HG03039 (cell line): ENCODE measurements around the gene LRRC70.
"Not testable (repeated sequence)": the region's sequence is repeated elsewhere in the genome, so short reads cannot be mapped to it uniquely, and the experiment has no call there.

Experiments used
- ATAC-seq: cut with Tn5 transposase; IDR thresholded peaks from one replicate; pipeline ENCODE4 v1.9.1; 2021; ENCODE audit warnings: mild to moderate bottlenecking, moderate library complexity; ENCODE audit not compliant: unreplicated experiment

LRRC70 gene, protein sequence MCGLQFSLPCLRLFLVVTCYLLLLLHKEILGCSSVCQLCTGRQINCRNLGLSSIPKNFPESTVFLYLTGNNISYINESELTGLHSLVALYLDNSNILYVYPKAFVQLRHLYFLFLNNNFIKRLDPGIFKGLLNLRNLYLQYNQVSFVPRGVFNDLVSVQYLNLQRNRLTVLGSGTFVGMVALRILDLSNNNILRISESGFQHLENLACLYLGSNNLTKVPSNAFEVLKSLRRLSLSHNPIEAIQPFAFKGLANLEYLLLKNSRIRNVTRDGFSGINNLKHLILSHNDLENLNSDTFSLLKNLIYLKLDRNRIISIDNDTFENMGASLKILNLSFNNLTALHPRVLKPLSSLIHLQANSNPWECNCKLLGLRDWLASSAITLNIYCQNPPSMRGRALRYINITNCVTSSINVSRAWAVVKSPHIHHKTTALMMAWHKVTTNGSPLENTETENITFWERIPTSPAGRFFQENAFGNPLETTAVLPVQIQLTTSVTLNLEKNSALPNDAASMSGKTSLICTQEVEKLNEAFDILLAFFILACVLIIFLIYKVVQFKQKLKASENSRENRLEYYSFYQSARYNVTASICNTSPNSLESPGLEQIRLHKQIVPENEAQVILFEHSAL

DNA sequence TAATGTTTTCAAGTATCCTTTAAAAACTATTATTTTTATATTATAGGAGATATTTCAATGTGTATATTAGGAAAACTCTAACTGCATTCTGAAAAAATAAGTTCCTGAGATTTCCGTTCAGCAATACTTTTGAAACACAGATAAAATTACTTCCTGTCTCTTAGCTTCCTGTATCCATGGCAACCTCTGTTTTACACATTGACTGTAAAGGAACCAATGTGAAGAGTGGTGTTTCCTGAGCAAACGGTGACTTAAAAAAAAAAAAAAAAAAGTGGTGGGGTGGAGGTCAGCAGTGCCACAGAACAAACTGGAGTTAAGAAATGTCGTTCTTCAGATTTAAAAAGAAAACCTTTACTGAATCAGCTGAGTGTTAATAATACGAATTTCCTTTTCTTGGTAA lies at the start of gene LRRC70:
TSS of gene LRRC70 (plus strand) at position 280 of the 400 bp plus-strand sequence. CDS start 620 bp downstream, outside the sequence.
- peak; percentile 74 for ATAC-seq

DNA sequence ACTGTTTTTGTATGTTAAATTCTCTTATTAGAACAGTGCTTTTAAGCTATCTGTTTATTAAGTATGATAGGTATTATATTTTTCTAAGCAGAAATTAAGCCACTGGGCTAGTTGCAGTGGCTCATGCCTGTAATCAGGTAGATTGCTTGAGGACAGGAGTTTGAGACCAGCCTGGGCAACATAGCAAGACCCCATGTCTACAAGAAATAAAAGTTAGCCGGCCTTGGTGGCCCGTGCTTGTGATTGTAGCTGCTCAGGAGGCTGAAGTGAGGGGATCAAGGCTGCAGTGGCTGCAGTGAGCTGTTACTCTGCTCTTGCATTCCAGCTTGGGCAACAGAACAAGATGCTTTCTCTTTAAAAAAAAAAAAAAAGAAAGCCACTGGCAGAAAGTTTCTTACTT lies 45.0 kb upstream of the LRRC70 start:
- ATAC-seq: no peak

DNA sequence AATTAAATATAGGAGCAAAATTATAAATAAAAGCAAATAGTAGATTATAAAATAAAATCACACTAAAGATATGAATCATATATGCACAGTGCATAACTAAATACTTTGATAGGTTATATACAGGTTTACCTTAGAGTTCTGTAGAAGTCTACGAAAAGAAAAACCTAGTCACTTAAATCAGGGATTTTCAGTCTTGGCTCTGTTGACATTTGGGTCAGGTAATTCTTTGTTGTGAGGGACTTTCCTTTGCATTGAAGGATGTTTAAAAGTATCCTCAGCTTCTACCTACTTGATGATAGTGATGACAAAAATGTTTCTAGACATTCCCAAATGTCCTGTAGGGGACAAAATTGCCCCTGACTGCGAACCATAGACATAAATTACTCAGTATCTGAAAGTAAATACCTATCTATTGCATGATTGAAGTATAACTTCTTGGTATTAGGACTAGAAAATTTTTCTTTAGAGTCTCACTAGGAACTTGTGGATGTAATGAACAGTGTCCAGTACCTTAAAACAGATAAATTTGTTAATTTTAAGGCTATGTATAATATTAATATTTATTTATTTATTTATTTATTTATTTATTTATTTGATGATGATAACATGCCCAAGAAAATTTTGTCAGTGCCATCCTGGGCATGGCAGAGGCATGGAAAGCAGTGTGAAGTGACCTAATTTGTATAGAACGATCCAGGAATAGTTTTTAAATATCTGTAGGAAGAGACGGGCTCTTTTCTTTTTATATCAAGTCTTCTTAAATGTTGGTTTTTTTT lies 44.0 kb upstream of the LRRC70 start:
- ATAC-seq: no peak

DNA sequence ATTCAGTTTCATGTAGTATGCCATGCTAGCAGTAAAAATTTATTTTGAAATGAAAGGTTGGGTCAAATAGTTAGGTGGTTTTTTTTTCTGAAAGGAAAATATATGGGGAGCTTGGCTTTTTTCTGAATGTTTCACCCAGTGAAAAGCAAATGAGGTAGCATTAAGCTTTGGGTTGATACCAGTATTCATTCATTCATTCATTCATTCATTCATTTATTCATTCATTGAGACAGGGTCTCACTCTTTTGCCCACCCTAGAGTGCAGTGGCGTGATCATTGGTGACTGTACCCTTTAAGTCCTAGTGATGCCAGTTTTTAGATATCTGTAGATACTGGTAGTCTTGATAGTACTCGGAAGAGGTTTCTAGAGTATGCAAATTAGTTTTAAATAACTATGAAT lies 42.4 kb upstream of the LRRC70 start:
- no peak for ATAC-seq

DNA sequence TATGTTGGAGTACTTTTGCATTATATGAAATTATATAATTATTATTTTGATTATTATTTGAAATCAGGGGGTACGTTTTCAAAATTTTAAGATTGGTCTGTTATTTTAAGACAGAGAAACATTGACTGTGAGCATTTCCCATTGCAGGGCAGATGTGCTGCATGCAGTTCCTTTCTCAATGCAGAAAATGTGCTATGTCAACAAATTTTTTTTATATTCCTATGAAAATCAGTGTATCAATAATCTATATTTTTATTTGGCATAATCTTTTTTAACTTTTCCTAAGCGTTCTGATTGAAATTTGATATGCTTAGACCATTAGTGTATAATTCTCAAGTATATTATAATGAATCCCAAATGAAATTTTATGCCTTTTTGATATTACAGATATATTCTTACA lies 41.8 kb upstream of the LRRC70 start:
- ATAC-seq: no peak

DNA sequence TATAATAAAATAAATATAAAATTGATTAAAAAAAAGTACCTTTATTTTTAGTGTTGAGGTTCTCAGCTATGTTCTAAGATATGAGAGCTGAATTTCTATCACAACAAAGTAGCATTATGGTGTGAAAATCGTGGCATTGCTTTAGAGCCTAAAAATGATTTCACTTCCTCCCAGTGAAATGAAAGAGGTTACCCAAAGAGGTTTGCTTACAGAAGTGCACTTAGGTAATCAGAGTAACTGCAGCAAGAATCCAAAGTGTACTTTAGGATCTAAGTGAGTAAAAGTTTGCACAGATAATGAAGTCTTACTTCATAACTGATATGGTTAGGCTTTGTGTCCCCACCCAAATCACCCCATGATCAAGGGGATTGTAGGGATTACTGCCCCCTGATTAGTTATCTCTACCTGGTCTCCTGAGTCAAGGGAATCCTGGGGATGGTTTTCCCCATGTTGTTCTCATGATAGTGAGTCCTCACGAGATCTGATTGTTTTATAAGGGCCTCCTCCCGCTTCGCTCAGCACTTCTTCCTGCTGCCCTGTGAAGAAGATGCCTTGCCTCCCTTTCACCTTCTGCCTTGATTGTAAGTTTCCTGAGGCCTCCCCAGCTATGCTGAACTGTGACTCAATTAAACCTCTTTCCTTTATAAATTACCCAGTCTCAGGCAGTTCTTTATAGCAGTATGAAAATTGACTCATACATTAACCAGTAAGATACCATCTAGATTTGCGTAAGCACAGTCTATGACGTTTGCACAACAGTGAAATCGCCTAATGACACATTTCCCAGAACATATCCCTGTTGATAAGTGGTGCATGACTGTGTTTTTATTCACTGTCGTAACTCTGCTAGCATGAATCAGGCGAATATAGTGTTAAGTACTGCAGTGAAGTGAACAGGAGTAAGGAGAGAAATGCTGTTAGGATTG lies 40.3 kb upstream of the LRRC70 start:
- no peak for ATAC-seq

DNA sequence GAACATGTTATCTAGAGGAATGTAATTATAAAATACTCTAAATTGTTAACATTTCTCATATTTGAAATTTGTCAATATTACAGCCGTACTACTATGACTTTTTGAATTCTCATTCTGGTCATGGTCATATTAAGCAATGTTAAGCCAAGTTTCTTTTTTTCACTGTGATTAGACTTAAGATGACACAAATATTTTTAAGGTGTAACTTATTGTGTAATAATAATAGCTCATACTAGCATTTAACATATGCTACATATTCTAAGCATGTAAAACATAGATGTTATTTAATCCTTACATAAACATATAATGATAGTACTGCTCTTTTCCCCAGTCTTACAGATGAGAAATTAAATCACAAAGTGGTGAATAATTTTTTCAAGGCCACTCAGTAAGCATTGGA lies 35.9 kb upstream of the LRRC70 start:
- ATAC-seq: no peak

DNA sequence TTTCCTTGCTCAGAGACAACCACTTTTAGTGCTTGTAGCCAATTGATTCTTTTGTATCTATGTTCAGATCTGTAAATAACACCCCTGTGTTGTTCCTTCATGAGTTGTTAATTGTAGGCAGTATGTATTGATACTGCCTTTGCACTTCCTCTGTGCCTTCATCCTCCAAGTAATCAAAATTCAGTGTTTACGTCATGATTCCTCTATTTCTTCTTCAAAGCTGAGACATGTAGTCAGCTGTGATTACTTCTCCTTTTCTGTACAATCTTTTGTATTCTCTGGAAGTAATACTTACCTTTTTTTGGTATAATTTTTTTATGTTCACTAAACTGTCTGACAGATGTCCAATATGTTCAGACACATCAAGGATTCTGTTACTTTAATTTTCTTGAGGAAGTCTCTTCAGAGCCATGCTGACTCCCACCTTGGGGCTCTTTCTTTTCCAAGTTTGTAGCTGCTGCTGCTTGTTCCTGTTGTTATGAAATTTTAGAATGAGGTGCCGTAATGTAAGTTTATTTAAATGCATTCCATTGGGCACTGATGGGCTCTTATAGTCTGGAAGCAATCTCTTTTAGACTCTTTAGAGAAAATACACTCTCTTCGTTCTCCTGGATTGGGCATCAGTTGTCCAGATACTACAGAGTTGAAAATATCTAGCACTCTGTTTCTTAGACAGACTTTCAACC lies 30.5 kb upstream of the LRRC70 start:
- no peak for ATAC-seq

DNA sequence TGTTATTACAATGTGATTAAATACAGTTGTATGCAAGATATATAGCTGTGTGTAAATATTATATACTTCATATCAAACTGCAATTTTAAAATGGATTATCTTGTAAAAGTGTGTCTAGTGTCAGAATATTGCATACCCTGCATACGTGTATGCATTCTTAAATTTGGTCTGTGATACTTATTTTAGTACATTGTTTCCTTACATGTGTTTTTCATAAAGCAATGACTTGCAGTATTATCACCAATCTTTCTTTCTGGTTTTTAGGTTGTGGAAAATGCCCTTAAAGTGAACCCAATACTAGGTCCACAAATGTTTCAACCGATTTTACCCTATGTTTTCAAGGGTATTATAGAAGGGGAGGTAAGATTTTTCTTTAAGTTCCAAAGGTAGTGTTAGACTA lies 28.5 kb upstream of the LRRC70 start:
- no peak for ATAC-seq

DNA sequence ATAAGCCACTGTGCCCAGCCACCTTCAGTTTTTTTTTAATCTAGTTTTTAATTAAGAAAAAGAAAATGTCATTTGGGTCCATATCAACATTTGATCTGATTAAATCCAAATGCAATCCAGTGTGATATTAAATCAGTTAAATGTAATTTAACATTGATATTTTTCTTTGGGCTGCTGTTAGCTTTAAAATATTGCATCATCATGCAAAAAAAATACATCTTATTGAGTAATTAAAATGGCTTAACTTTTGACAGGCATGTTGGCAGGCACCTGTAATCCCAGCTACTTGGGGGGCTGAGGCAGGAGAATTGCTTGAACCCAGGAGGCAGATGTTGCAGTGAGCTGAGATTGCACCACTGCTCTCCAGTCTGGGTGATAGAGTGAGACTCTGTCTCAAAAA lies 22.7 kb upstream of the LRRC70 start:
- no peak for ATAC-seq

DNA sequence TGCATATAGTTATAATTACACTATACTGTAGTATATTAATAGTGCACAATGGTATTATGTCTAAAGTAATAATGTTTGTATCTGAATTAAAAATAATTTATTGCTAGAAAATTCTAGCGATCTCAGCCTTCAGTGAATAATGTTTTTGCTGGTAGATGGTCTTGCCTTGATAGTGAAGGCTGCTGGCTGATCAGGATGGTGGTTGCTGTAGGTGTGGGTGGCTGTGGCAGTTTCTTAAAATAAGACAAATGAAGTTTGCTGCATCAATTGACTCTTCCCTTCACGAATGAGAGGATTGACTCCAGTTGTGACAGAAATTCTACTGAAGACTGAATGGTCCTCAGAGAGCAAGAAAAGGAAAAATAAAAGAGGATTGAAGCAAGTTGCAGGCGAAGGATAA lies 19.7 kb upstream of the LRRC70 start:
- ATAC-seq: no peak

DNA sequence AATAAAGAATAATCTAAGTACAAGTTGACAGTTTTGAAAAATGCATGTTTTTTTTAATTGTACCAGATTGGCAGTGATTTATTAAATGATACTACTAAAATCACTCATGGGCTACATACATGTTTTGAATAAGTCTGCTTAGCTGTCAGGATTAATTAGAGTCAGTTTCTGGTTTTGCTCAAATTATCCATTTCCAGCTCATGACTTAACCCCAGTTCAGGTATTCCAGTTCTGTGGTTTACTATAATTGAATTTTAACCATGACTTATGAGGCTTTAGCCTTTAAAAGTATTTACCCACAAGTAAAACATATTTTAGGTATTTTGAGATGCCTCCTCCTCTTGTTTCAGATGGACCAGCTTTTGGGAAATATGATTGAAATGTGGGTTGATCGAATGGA lies 17.8 kb upstream of the LRRC70 start:
- no peak for ATAC-seq

DNA sequence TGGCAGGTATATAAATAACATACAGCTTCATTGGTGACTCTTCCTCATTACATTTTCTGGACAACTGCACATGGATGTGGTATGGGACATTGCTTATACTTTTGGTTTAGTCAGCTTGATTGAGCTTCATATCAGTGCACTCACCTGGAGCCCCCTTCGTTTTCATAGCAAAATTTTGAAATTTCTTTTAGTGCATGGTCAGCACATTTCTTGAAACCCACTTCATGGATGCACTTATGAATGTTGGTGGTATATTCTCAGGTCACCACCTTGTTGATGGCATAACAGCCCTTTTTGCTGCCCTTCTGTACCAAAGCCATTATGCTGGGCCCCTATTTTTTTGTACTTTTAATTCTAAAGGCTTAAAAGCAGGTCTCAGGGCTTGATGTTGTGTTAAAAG lies 16.7 kb upstream of the LRRC70 start:
- ATAC-seq: no peak

DNA sequence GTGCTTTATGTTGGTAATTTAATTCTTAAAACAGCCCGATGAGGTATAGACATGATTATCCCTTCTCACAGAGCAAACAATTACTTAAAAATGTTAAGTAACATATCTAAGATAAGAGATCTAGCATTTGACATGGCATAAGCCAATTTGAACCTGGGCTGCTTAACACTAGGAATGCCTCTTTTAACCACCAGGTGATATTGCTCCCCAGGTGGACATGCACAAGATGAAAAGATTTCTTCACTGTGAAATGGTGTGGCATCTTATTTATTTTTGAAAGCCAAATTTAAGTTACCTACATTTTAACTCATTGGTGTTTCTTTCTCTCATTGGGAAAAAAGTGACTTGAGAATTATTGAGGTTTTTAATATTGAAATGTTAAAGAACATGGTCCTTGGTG lies 15.8 kb upstream of the LRRC70 start:
- no peak for ATAC-seq

DNA sequence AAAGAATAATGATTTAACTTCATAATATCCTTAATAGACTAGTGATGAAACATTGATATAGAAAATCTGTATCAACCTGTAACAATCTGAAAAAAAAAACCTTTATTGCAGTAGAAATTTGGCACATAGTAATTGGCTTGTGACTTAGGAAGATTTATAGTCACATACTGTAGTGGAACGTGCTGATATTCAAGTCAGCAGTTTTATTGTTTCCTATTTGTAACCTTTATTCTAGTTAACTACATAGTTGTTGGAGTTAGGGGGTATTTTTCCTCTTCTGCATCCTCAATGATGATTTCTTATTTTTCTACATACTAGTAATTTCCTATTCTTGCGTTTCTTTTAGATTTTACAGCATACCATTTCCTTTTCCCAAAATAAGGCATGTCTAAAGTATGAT lies 14.5 kb upstream of the LRRC70 start:
- ATAC-seq: no peak

DNA sequence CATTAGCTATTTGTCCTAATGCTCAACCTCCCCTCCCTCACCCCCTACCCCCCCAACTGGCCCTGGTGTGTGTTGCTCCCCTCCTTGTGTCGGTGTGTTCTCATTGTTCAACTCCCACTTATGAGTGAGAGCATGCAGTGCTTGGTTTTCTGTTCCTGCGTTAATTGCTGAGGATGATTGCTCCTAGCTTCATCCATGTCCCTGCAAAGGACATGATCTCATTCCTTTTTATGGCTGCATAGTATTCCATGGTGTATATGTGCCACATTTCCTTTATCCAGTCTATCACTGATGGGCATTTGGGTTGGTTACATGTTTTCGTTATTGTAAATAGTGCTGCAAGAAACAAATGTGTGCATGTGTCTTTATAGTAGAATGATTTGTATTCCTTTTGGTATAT lies 12.9 kb upstream of the LRRC70 start:
- not testable (repeated sequence) for ATAC-seq

DNA sequence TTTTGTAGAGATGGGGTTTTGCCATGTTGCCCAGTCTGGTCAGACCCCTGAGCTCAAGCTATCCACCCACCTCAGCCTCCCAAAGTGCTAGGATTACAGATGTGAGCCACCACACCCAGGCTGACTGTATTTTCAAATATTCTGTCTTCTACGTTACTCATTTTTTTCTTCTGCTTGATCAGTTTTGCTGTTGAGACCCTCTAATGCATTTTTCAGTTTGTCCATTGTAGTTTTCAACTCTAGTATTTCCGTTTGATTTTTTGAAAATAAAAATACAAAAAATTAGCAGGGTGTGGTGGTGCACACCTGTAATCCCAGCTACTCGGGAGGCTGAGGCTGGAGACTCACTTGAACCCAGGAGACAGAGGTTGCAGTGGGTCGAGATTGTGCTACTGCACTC lies 10.5 kb upstream of the LRRC70 start:
- no peak for ATAC-seq

DNA sequence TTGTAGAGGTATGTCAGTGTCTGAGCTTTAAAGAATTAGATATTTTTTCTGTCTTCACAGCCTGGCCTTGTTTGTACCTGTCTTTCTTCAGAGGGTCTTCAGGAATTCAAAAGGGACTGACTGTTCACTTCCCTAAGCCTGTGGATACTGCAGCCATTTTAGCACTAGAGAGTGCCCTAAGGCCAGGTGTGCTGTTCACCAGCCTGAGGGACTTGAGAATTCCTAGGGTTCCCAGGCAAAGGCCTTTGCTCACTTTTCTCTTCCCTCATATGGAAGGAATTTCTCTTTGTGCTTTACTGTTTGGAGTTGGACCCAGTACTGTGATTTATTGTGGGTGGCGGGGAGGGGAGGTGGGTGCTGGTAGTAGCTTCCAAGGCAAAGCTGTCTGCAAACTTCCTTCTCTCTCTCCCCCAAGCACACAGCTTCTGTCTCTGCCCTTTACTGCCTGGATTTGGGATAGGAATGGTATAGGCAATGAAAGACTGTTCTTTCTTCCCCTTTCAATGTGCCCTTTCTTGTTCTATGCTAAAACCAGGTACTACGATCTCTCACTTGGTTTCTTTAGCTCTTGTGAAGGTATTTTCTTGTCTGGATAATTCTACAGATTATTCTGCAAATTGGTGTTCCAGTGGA lies 9.7 kb upstream of the LRRC70 start:
- ATAC-seq: no peak

DNA sequence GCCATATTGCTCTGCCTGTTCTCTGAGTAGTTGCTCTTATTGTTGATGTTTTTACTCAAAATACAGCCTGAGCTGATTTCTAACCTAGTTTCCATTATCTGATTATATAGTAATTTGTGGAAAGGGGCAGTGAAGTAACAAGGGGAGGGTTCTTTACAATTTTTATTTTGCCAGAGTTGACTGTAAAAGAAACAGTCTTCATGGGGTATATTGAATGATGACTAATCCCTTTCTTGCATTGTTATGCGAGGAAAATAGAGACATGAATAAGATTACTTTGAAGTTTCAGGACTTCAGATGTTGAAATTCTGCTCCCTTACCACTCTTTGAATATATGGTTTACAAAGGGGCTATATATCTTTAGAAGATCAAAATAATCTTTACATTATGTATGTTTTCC lies 9.1 kb upstream of the LRRC70 start:
- ATAC-seq: peak; percentile 40
